Upper lobe of left lung (tissue), 6 donors: ENCODE results near the gene SLC46A1. TPM values are rescaled to one million over a fixed set of nuclear protein-coding genes. Genes with fewer than 3 reads are reported as not detected.
A peak's percentile ranks its signal among the peaks of the same experiment; 100 is the strongest.

Experiments
- ATAC-seq, 2 donors: fragments of 200-7000 bp; cut with Tn5 transposase; one replicate each; pipeline ENCODE4 v1.9.1; 2022; ENCODE audit warnings: mild to moderate bottlenecking in 2 of 2, moderate library complexity in 2 of 2; ENCODE audit not compliant: low FRiP score in 2 of 2
- DNase-seq, 2 donors: peaks; one replicate each; pipeline ENCODE4 v3.0.0-alpha.2; 2019 to 2020
- H3K27ac ChIP-seq, 4 donors: fragments of 200-600 bp; sonication (generic); one replicate each; pipeline ENCODE4 v1.5.1; 2016 to 2019
- H3K27me3 ChIP-seq, 4 donors: fragments of 200-600 bp; sonication (generic); one replicate each; pipeline ENCODE4 v1.5.1; 2017 to 2019
- H3K36me3 ChIP-seq, 4 donors: fragments of 200-600 bp; sonication (generic); one replicate each; pipeline ENCODE4 v1.5.1; 2016 to 2019
- H3K4me1 ChIP-seq, 4 donors: fragments of 200-600 bp; sonication (generic); one replicate each; pipeline ENCODE4 v1.5.1; 2018 to 2019
- H3K4me3 ChIP-seq, 4 donors: fragments of 200-600 bp; sonication (generic); one replicate each; pipeline ENCODE4 v1.5.1; 2017 to 2019; ENCODE audit warnings: mild to moderate bottlenecking in 2 of 4, moderate library complexity in 1 of 4
- H3K9me3 ChIP-seq, 4 donors: fragments of 200-600 bp; sonication (generic); one replicate each; pipeline ENCODE4 v1.5.1; 2018 to 2019
- CTCF ChIP-seq, 6 experiments: fragments of 450-650 bp in 4 of 6; fragments of 200-600 bp in 2 of 6; sonication (generic) in 2 of 6; IDR thresholded peaks; one replicate each; pipeline ENCODE4 v1.5.1; 2016 to 2019; ENCODE audit warnings: antibody characterized with exemption in 6 of 6
- EP300 ChIP-seq, 4 donors: sonication (generic); formaldehyde crosslinking; IDR thresholded peaks; one replicate each; pipeline ENCODE4 v1.5.1; 2017; ENCODE audit warnings: antibody characterized with exemption in 4 of 4, control low read depth in 2 of 4
- POLR2A ChIP-seq, 4 donors: fragments of 450-650 bp; IDR thresholded peaks; one replicate each; pipeline ENCODE4 v1.5.1; 2016 to 2017; ENCODE audit warnings: antibody characterized with exemption in 4 of 4, mild to moderate bottlenecking in 2 of 4
- POLR2AphosphoS5 ChIP-seq, 2 donors: sonication (generic); formaldehyde crosslinking; IDR thresholded peaks; one replicate each; pipeline ENCODE4 v1.5.1; 2017; ENCODE audit warnings: antibody characterized with exemption in 2 of 2
- WGBS, 2 donors: methylation state at CpG; one replicate each; pipeline ENCODE4 v1.1.5; 2017 to 2018; 5-methylcytosine and 5-hydroxymethylcytosine counted together
- total RNA-seq, 6 donors: library from RNA; depleted of rRNA in 4 of 6; stranded (reverse); fragments of >200 nt in 4 of 6; gene quantifications; one replicate each; pipeline versions ENCODE4 v1.1.0 to v1.2.1, GENCODE V29; 2016 to 2021
- donor health status: DM: no; HTN: no; CAD: no; lungs with moderate emphysema.
- donor health status: DM: no; HTN: yes; CAD: no; lungs with severe emphysema.

SLC46A1 gene
- total RNA-seq, 6 donors from 2014 or later: 15.0 to 44.0 (median 19.8) TPM

- no peak for TF ChIP-seq POLR2AphosphoS5 (IDR thresholded peaks at IDR 0.05)
- TF ChIP-seq EP300 (IDR thresholded peaks at IDR 0.05): no peak
- TF ChIP-seq CTCF (IDR thresholded peaks at IDR 0.05): no peak
- no peak for TF ChIP-seq POLR2A (IDR thresholded peaks at IDR 0.05)
- WGBS, 2 donors: 50% methylated on average over 2 of the region's 2 CpGs
- H3K36me3 ChIP-seq: peaks cover 7 to 76% (median 35%) of the 10 kb centered on the region in 4 donors
- H3K27me3 ChIP-seq: no peaks in the 10 kb centered on the region
- H3K4me1 ChIP-seq: peaks cover 0 to 3% (median 0%) of the 10 kb centered on the region in 4 donors
- no peak overlapping the region for H3K27ac ChIP-seq
- ATAC-seq (no peak), DNase-seq (no peak)
- H3K9me3 ChIP-seq: no peaks in the 10 kb centered on the region
- H3K4me3 ChIP-seq: no peak overlapping the region
Observed at GRCh38 chr17:28391401-28391800, 14.6 kb downstream of the SLC46A1 start.

DNA sequence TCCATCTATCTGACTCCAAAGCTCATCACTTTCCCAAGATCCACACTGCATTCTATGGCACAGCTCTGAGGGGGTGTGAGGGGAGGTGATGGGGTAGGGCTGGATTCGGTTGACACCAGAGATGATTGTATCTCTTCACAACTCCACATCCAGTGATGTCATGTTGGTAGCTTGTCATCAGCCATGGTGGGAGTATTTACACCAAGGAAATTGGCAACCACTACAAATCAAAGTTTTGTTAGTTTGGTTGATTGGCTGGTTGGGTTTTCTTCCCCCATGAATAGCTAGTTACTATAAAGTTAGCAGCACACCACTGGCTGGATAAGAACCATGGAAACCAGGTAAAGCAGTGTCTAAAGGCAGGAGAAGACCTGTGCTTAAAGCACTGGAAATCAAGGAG is 15.0 kb downstream of the SLC46A1 start:
- Histone ChIP-seq H3K36me3 (peaks cover 7 to 72% (median 33%) of the 10 kb centered on the region in 4 donors), H3K4me3 (no peak overlapping the region), H3K9me3 (no peaks in the 10 kb centered on the region), H3K27me3 (no peaks in the 10 kb centered on the region), H3K4me1 (peaks cover 0 to 4% (median 0%) of the 10 kb centered on the region in 4 donors), H3K27ac (no peak overlapping the region)
- no peak for TF ChIP-seq EP300 (IDR thresholded peaks at IDR 0.05)
- TF ChIP-seq POLR2AphosphoS5 (IDR thresholded peaks at IDR 0.05): no peak
- no peak for TF ChIP-seq CTCF (IDR thresholded peaks at IDR 0.05)
- no peak for TF ChIP-seq POLR2A (IDR thresholded peaks at IDR 0.05)
- ATAC-seq (no peak), DNase-seq (no peak)
- 100% methylated on average over 1 of the region's 1 CpG for WGBS, 2 donors

DNA sequence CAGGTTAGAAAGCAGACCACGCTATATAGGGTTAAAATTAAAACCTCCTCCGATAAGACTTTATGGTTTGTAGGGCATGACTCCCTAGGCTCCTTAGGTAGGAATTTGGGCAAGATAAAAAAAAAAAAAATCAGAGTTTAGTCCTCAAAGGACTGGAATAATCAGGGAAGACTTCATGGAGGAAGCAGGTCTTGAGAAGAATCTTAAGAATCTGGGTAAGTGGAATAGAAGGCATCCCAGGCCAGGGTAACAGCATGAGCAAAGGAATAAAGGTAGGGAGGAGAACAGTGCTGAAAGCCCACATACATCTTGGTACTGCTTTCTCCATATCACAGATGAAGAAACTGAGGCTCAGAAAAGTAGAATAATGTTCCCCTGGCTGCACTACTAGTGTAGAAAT is 15.4 kb downstream of the SLC46A1 start:
- 96 to 98% methylated on average over 2 of the region's 2 CpGs for WGBS, 2 donors
- ATAC-seq (no peak), DNase-seq (no peak)
- TF ChIP-seq EP300 (IDR thresholded peaks at IDR 0.05) (no peak), POLR2A (IDR thresholded peaks at IDR 0.05) (no peak), POLR2AphosphoS5 (IDR thresholded peaks at IDR 0.05) (no peak), CTCF (IDR thresholded peaks at IDR 0.05) (no peak)
- Histone ChIP-seq H3K27me3 (no peaks in the 10 kb centered on the region), H3K4me1 (peaks cover 0 to 8% (median 2%) of the 10 kb centered on the region in 4 donors), H3K4me3 (no peak overlapping the region), H3K9me3 (no peaks in the 10 kb centered on the region), H3K36me3 (peaks cover 7 to 67% (median 31%) of the 10 kb centered on the region in 4 donors), H3K27ac (no peak overlapping the region)

DNA sequence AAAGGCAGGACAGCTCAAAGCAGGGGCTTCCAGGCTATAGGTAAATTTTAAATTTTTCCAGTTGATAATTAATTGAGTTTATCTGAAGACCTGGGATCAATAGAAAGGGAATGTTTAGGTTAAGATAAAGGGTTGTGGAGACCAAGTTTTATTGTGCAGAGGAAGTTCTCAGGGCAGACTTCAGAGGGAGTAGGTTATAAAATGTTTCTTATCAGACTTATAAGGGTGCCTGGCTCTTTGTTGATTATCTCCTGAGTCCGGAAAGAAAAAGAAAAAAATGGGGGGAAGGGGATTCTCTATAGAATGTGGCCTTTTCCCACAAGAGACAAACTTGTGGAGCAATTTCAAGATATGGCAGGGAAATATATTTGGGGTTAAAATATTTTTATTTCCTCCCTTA is 15.9 kb downstream of the SLC46A1 start:
- no peaks in the 10 kb centered on the region for H3K9me3 ChIP-seq
- no peak for TF ChIP-seq EP300 (IDR thresholded peaks at IDR 0.05)
- TF ChIP-seq CTCF (IDR thresholded peaks at IDR 0.05): no peak
- TF ChIP-seq POLR2AphosphoS5 (IDR thresholded peaks at IDR 0.05): no peak
- TF ChIP-seq POLR2A (IDR thresholded peaks at IDR 0.05): no peak
- DNase-seq: no peak
- H3K27me3 ChIP-seq: no peaks in the 10 kb centered on the region
- H3K36me3 ChIP-seq: peaks cover 7 to 63% (median 29%) of the 10 kb centered on the region in 4 donors
- no peak overlapping the region for H3K27ac ChIP-seq
- ATAC-seq: no peak
- H3K4me3 ChIP-seq: no peak overlapping the region
- peaks cover 2 to 12% (median 6%) of the 10 kb centered on the region in 4 donors for H3K4me1 ChIP-seq
- WGBS, 2 donors: 77 to 95% methylated on average over 1 of the region's 1 CpG

- Histone ChIP-seq H3K27me3 (no peaks in the 10 kb centered on the region), H3K9me3 (no peaks in the 10 kb centered on the region), H3K36me3 (peaks cover 7 to 47% (median 29%) of the 10 kb centered on the region in 4 donors), H3K27ac (no peak overlapping the region), H3K4me3 (no peak overlapping the region), H3K4me1 (peaks cover 3 to 23% (median 18%) of the 10 kb centered on the region in 4 donors)
- no peak for ATAC-seq
- DNase-seq: peak in 1 of 2 donors; percentile 58
- TF ChIP-seq CTCF (IDR thresholded peaks at IDR 0.05): no peak
- 96 to 98% methylated on average over 8 to 11 of the region's 11 CpGs for WGBS, 2 donors
Observed at GRCh38 chr17:28388106-28388505, 17.9 kb downstream of the SLC46A1 start.
